ENCODE results near the gene LRP6.
"Not testable (repeated sequence)": the region's sequence is repeated elsewhere in the genome, so short reads cannot be mapped to it uniquely, and the experiment has no call there.

LRP6 gene

DNA sequence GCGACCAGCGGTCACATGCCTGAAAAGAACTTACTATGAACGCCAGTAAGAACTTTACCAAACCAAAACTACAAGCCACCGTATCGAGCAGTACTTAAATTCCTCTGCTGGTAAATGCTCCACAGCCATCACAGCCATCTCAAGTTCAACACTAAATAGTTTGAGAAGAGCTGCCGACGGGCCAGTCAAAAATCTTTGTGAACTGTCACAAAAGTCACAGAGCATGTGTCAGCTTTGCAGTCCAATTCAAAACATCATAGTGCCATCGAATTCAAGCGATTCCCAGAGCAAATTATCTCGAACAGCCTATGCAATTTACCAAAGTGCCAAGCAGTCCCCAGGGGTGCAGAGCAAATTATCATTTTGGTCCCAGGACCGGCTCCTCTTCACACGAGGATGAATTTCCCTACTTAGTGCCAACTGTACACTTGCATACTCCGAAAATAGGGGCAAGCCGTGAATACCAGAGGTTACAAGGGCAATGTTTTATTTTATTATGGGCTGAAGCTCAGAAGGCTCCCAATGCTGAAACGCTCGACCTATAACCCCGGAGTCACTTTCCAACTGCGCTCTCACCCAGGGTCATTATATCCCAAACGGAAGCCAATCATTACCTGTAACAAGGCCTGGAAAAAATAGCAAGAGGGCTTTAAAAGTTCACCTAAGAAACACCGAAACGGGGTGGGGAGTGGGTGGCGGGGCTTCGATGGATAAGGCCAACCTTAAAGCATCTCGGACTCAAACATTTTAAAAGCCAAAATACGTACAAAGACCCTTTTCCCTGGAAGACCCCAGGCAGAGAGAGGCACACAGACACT is 1.1 kb downstream of the LRP6 start:
- no peak for DNase-seq (ENCODE audit: low read depth in 2 of 2, low spot score in 1 of 2)

DNA sequence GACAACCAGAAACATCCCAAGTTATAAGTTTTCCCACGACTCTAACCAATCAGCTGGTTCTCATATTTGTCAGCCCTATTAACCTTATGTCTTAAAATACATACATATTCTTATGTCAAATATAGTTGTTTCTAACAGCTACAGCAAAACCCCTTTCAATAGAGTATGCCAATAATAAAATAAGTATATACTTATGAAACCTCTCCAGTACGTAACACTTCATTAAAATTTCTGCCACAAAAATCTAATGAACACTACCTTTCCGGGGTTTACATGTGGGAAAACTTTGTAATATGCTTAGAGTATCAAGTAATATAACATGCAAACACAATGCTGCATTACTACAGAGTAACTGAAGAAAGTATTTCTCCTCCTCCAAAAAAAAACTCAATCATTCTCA is 1.8 kb downstream of the LRP6 start:
- no peak for DNase-seq (ENCODE audit: low read depth in 2 of 2, low spot score in 1 of 2)

DNA sequence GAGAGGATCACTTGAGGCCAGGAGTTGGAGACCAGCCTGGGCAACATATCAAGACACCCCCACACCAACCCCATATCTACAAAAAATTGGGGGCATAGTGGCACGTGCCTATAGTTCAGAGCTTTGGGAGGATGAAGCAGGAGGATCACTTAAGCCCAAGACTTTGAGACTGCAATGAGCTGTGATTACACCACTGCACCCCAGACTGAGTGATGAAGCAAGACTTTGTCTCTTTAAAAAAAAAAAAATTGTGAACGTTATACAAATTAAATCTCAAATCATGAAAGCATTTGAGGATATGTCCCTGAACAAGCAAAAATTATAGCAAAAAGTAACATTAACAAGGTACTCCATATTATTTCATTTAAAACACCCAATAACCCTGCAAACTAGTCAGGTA is 2.9 kb downstream of the LRP6 start:
- DNase-seq (ENCODE audit: low read depth in 2 of 2, low spot score in 1 of 2), result no peak

DNA sequence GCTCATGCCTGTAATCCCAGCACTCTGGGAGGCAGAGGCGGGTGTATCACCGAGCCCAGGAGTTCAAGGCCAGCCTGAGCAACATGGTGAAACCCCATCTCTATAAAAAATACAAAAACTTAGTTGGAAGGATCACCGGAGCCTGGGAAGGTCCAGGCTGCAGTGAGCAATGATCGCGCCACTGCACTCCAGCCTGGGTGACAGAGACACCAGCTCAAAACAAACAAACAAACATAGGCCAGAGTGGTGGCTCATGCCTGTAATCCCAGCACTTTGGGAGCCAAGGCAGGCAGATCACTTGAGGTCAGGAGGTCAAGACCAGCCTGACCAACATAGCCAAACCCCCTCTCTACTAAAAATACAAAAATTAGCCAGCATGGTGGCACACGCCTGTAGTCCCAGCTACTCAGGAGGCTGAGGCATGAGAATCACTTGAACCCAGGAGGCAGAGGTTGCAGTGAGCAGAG is 10.5 kb downstream of the LRP6 start:
- not testable (repeated sequence) for DNase-seq (ENCODE audit: low read depth in 2 of 2, low spot score in 1 of 2)

DNA sequence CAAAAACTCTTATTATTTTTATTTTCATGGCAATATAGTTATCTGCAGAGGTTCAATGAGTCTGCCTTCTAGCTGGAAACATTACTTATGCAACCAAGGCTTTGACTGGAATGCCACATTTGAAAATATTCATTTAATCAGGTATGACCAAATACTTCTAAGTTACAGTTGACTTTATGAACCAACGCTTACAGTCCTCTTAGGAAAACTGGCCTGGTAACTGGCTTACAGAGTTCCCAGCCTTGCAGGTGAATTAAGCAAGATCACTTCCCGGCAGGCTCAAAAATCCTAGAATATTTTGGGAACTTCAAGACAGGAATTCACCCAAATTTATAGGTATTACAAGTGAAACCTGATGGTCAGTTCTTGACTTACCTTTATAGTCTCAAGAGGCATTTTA is 12.3 kb downstream of the LRP6 start:
- DNase-seq (ENCODE audit: low read depth in 2 of 2, low spot score in 1 of 2), result no peak

DNA sequence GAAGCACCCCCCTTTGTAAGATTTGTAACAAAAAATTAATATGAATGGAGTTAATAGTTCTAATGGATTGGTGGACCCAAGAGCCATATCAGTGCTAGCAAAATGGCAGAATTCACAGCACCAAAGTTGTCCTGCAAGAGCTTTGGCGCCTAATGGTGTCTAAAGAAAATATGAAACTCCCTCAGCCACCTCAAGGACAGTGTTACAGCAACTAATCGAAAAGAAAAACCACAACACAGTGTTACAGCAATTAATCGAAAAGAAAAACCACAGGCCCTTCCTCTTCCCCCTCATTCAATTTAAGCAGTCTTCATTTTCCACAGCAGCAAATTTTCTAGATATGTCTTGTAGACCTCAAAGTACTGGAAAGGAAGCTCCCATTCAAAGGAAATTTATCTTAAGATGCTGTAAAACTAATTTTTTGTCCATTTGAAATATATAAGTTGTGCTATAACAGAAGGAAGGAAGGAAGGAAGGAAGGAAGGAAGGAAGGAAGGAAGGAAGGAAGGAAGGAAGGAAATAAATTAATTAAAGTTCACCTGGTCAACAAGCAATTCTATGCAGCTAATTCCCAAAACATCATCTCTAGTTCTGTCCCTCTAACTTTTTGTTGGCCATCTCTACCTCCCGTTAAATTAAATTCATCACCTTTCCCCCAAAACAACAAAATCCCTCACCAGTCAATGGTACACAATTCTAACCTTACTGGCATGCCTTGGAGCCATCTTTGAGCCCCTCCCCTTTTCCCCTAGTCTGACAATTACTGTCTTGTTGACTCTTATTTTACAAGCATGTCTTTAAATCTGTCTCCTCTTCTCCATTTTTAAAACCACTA is 17.4 kb downstream of the LRP6 start:
- DNase-seq (ENCODE audit: low read depth in 2 of 2, low spot score in 1 of 2), result no peak

DNA sequence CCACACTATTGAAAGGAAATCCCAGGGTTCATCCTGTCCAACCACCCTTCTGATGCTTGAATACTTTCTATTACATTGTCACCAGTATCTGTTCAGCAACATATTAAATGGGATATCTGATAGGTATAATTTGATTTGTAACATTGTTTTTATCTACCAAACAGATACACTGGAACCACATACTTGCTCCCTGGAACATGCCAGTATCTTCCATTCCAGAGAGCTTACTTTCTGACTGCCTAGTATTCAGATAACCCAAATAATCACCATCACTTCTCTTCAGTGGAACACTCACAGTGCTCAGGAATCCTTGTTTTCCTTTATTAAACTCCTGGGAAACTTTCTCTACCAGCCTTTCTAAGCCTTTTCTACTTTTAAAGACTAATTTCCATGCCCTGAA is 19.3 kb downstream of the LRP6 start:
- DNase-seq (ENCODE audit: low read depth in 2 of 2, low spot score in 1 of 2), result no peak

DNA sequence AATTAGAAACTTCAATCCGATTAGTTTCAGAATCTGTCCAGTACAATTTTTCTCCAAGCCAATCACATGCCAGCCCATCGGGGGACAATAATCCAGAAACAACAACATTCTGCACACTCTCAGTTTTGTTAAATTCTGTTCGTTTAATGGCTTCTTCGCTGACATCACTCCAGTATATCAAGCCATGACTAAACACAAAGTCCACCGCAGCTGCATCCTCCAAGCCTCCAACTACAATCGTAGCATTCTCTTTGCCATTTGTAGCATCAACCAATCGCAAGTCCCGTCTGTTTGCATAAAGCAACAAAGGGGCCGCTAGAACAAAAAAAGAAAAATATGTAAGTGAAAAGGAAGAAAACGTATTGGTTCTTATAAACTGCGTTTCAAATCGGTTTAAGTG is 22.5 kb downstream of the LRP6 start:
- DNase-seq (ENCODE audit: low read depth in 2 of 2, low spot score in 1 of 2), result no peak

DNA sequence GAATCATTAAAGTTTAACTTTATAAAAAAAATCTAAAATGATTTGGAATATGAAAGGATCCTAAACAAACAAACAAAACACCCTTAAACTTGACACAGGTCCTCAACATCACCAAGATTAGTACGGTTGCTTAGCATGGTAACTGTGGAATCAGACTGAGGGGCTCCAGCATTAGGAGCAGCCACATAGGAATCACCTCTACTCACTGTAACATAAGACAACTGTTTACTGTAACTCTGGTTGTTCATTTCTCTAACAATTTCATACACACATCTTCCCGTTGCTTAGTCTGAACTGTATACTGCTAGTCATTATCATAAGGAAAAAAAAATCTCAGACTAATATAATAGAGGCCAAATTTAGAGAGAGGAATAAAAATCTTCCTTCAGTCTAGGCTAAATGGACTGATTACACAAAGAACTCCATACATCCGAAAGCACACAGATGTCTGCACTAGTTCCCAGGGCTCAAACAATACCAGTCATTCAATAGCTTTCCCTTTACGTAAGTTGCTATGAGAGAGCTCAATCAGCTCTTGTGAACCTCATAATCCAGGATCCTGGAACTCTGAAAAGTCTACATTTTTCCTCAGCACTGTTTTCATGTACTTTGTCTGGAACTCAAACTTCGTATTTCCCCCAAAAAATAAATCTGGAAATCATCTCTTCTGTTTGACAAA is 26.0 kb downstream of the LRP6 start:
- DNase-seq (ENCODE audit: low read depth in 2 of 2, low spot score in 1 of 2), result no peak

DNA sequence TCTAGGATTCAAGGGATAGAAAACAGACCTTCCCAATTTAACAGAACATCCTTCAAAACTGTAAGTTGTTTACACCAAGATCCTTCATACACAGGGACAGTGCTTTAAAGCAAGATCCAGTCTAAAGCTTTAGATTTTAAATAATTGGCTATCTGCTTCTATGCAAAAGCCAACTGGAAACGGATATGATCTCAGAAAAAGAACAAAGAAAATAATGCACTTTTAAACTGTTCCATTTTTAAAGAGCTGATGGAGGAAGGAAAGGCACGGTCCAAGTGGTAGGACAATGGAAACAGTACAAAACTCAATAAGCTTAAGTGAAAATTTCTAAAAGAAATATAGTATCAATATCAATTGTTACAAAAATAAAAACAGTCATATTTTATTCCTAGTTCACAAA is 27.7 kb downstream of the LRP6 start:
- no peak for DNase-seq (ENCODE audit: low read depth in 2 of 2, low spot score in 1 of 2)

DNA sequence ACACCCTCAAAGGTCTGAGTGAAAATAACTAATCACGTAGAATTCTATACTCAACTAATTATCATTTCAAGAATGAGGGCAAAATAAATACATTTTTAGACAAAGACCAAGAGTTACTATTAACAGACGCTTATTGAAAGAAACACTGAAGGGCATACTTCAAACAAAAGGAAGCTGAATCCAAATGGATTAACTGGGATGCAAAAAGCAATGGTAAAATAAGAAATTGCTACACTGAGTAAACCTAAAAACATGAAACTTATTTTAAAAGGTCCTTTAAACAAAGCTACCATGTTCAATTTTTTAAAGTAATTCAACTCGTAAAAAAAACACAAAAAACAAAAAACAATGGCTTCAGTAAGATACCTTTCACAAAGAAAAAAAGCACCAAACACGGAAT is 28.2 kb downstream of the LRP6 start:
- no peak for DNase-seq (ENCODE audit: low read depth in 2 of 2, low spot score in 1 of 2)

DNA sequence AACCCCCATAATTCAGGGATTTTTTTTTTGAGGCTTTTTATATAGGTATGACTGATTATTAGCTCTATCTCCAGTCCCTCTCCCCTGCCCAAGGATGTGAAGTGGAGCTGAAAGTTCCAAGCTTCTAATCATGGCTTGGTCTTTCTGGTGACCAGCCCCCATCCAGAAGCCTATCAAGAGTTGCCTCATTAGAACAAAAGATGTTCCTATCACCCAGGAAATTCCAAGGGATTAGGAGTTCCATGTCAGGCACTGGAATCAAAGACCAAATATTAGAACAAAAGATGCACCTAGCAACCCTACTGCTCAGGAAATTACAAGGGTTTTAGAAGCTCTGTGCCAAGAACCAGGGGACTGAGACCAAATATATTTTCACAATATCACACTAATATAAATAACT is 29.9 kb downstream of the LRP6 start:
- no peak for DNase-seq (ENCODE audit: low read depth in 2 of 2, low spot score in 1 of 2)

DNA sequence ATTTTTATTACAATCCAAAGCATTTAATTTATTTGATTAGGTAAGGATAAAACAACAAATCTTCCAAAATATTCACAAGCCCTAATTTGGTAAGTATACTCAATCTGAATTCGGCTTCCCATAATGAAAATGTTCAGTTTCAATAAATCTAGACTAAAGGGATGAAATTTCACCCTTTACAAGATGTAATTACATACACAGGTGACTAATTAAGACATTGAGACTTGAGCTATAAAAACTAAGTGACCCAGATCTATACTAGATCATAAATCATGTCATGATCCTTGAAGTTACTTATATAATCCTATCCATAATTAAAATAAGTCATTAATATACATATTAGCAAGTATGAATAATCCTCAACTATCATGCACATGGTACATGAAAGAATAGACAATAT is 36.6 kb downstream of the LRP6 start:
- no peak for DNase-seq (ENCODE audit: low read depth in 2 of 2, low spot score in 1 of 2)

DNA sequence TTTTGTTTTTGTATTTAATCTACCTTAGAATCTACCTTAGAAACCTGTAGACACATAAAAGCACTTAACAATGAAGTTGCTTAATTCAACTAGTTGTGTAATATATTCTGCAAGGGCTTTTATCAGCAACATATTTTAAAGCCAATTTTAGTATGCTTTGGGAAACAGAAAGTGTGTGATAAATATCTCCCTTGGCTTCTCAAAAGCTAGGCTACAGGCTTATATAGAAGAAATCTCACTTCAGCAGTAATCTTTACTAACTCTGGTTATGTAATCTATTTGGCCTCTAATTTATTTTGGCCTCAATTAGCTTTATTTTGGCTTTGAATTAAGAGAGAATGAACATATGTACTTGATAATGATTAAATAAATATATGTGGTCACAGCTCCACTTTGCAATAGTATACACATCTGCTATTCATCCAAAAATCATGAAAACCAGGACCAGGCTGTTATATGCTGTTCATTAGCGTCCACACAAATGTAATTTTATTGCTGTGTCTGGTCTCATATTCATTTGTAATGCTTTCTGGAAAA is 37.2 kb downstream of the LRP6 start:
- no peak for DNase-seq (ENCODE audit: low read depth in 2 of 2, low spot score in 1 of 2)

DNA sequence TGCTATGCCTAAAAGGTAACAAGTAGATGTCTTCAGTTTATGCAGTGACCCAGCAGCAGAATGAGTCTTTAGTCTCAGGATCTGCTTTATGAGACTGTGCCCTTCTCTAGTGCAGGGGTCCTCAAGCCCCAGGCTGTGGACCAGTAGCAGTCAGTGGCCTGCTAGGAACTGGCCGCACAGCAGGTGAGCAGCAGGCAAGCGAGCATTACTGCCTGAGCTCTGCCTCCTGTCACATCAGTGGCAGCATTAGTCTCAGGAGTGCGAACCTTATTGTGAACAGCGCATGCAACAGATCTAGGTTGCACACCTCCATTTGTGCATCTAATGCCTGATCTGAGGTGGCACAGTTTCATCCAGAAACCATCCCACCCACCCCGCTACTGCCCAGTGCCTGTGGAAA is 38.4 kb downstream of the LRP6 start:
- DNase-seq (ENCODE audit: low read depth in 2 of 2, low spot score in 1 of 2), result no peak

DNA sequence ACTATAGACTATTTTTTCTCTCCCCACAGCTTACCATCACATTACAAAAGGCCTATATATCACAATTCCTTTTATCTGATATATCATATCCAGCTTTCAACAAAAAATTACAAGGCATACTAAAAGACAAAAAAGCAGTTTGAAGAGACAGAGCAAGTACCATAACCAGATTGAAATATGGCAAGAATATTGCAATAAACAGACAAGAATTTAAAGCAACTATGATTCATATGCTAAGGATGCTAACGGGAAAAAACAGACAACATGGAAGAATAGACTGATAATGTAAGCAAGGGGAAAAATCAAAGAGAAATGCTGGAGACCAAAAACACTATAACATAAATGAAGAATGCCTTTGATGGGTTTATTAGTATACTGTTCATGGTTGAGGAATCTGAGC is 40.7 kb downstream of the LRP6 start:
- no peak for DNase-seq (ENCODE audit: low read depth in 2 of 2, low spot score in 1 of 2)

DNA sequence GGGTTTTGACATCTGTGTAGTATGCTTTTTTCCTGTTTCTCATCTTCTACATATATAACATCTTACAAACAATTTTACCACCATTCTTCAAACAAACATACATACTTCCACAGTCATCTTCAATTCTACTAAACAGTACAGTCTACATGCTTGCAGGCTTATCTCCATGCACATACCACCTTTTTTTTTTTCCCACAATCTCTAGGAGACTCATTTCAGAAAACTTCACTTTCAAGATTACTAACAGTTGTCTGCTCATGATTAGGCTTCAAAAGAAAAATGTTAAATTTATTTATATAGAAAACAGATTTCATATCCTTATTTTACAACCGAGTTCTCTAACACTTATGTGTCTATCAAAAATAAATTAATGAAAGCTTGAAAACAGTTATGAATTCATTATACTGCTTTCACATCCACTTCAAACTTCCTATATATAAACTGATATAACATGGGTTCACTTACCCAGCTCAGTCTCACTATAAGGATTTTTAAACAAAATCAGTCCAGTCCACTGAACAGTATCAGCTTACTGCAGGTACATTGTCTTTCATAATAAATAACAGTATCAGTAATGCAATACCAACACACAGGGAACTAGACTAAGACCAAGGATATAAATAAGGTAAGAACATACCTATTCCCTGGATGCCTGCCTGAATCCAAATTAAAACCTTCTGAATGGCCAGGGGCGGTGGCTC is 42.5 kb downstream of the LRP6 start:
- DNase-seq (ENCODE audit: low read depth in 2 of 2, low spot score in 1 of 2), result no peak

DNA sequence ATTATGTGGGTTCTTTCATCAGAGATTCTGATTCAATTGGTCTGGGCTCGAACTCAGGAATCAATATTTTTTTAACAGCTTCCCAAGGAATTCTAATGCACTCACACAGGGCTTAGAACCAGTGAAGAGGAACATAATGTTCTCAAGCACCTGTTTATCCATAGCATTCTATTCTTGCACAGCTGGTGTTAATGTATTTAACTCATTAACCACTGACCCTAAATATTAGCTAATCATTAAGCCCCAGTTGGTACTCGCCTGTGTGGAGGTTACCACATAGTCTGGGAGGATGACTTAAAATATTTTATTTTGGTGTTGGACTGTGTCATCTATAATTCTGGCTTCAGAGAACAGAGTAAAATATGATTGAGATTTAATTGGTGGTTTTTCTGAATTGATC is 45.3 kb downstream of the LRP6 start:
- no peak for DNase-seq (ENCODE audit: low read depth in 2 of 2, low spot score in 1 of 2)

DNA sequence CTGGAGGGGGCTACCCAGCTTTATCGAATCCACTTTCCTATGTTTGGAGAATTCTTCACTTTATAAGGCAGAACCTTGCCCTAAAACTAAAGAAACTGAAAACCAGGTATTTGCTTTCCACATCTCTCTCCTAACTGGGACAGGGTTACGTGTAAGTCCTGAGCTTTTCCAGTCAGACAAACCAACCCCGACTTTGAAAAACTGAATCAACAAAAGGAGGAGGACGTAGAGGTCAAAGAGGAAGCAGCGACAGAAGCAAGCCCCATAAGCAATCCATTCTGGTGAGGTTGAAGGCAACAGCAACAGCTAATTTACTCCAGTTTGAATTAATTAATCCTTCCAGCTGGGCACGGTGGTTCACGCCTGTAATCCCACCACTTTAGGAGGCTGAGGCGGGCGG is 47.2 kb downstream of the LRP6 start:
- no peak for DNase-seq (ENCODE audit: low read depth in 2 of 2, low spot score in 1 of 2)

DNA sequence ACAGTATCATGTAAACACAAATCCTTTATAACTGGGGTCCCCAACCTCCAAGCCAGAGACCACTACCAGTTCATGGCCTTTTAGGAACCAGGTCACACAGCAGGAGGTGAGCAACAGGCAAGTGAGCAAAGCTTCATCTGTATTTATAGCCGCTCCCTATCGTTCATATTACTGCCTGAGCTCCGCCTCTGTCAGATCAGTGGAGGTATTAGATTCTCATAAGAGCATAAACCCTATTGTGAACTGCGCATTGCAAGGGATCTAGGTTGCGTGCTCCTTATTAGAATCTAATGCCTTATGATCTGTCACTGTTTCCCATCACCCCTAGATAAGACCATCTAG is 49.9 kb downstream of the LRP6 start:
- no peak for DNase-seq (ENCODE audit: low read depth in 2 of 2, low spot score in 1 of 2)

DNA sequence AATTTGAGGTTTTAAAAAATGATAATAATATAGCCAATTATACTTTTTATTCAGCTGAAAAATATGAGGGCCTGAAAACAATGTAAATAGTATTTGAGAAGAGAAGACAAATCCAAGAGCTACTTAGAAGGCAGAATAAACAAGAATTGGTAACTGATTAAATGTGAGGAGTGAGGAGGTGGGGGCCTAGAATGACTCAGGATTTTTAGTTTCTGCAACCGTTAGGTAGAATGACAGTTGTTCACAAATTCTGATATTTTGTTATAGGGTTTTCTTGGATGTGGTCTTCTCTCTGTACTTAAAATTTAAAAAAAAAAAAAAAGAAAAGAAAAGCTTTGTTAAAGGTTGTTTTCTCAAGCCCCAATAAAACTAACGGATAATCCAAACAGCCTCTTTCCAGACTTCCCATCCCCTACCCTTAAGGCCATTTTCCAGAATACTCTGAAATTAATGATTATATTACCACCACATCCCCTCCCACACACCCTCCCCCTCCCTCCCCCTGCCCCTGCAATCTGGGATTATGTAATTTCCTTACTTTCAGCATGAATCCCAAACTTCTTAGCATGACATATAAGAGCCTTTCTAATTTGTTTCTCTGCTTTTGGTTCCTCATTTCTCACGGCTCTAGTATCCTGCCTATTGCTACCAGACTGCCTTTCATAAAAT is 50.4 kb downstream of the LRP6 start:
- no peak for DNase-seq (ENCODE audit: low read depth in 2 of 2, low spot score in 1 of 2)

Measured in stimulated activated CD8-positive, alpha-beta memory T cell treated with anti-CD3 and anti-CD28 coated beads, Interleukin-4, amount 100 ng/mL, for 4 hours (primary cell).